Erythroblast (primary cell): Measurements from ENCODE around the gene ARHGAP6.

ENCODE experiments used
- GATA1 ChIP-seq: IDR thresholded peaks from 2 replicates; pipeline ENCODE4 v1.6.1; 2011; ENCODE audit warnings: low read depth, mild to moderate bottlenecking, control low read depth, low read length, moderate library complexity
- POLR2A ChIP-seq: IDR thresholded peaks from 2 replicates; pipeline ENCODE4 v1.6.1; 2011; ENCODE audit warnings: mild to moderate bottlenecking, low read length

DNA sequence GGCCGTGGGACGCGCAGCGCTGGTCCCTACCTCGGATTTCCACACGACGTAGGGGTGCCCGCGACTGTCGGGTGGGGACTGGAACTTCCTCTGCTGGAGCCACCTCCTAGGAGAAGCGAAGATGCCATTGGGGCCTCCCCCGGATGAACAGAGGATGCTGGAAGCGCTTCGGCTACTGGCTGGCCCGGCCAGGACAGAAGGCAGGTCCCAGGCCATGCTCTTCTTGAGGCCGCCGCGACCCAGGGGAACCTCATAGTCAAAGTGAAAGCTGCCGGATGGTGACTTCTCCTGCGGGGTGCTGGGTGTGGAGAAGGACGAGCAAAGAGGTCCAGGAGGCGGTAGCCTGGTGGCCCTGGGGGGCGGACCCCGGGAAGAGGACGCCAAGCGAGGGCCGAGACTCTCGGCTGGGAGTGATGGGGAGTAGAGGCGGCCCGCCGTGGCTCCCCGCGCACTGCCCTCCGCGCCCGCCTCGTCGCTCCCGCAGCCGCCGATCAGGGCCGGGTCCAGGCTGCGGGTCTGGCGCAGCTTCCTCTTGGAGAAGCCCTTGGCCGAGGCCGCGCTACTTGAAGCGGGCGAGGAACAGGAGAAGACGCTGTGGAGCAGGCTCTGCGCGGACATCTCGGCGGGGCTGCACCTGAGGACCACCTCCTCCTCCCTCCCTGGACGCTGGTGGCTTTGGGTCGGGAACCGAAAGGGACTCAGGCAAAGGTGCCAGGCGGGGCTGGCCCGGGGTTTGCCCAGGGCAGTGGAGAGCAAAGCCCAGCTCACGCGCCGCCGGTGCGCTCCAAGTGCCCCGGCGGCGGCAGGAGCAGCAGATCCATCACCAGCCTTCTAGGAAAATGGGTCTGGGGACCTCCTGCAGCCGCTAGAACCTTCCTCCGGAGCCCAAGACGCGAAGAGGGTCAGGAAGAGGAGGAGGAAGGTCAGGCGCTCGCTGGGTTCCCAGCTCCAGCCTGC is 1.2 kb downstream of the ARHGAP6 start:
- TF ChIP-seq POLR2A (no peak), GATA1 (no peak)
